H1 (cell line): Measurements from ENCODE around the gene SH2D4B. TPM values are rescaled to one million over a fixed set of nuclear protein-coding genes. Genes with fewer than 3 reads are reported as not detected.

Source experiments
- CTCF ChIA-PET: fragments of 300-600 bp; sonication (Branson Sonifier 250); formaldehyde crosslinking; loops from one replicate; lab custom pipeline; 2021; ENCODE audit not compliant: partially characterized antibody; lab: Charles Lee
- POLR2A ChIA-PET: fragments of 300-600 bp; sonication (Branson Sonifier 250); formaldehyde crosslinking; loops from one replicate; lab custom pipeline; 2021; ENCODE audit warnings: inconsistent platforms; ENCODE audit not compliant: partially characterized antibody; lab: Charles Lee
- DNase-seq, 2 experiments: peaks; one replicate each; pipeline versions ENCODE4 v3.0.0 to v3.0.0-alpha.2; 2010 to 2022; ENCODE audit warnings: low spot score in 2 of 2, low read depth in 1 of 2, mixed read lengths in 1 of 2
- FAIRE-seq: peaks from 2 replicates; lab custom pipeline; 2011; peaks lifted over from hg19 to GRCh38; lab: Jason Lieb, UNC
- H2AFZ ChIP-seq: 2 replicates; pipeline ENCODE4 v1.8.1; 2012; ENCODE audit warnings: low read length, inconsistent platforms
- H2AK5ac ChIP-seq: 2 replicates; pipeline ENCODE4 v1.6.1; 2013; ENCODE audit warnings: low read depth, low read length
- H2BK120ac ChIP-seq: replicated peaks from 2 replicates; pipeline ENCODE3; 2013; ENCODE audit warnings: low read depth, low read length, inconsistent platforms
- H2BK12ac ChIP-seq: 2 replicates; pipeline ENCODE4 v1.6.1; 2013; ENCODE audit warnings: low read depth, low read length
- H2BK15ac ChIP-seq: 2 replicates; pipeline ENCODE4 v1.6.1; 2013; ENCODE audit warnings: low read length
- H2BK20ac ChIP-seq: 2 replicates; pipeline ENCODE4 v1.6.1; 2013; ENCODE audit warnings: low read length
- H2BK5ac ChIP-seq: 2 replicates; pipeline ENCODE4 v1.6.1; 2013; ENCODE audit warnings: low read depth, low read length
- H3K14ac ChIP-seq: 2 replicates; pipeline ENCODE4 v1.6.1; 2013; ENCODE audit warnings: inconsistent platforms; ENCODE audit not compliant: insufficient read length
- H3K18ac ChIP-seq: 2 replicates; pipeline ENCODE4 v1.6.1; 2013; ENCODE audit warnings: low read length; ENCODE audit errors: extremely low read depth
- H3K23ac ChIP-seq: 2 replicates; pipeline ENCODE4 v1.6.1; 2013; ENCODE audit warnings: inconsistent platforms; ENCODE audit not compliant: insufficient read length
- H3K23me2 ChIP-seq: 2 replicates; pipeline ENCODE4 v1.6.1; 2013; ENCODE audit warnings: low read depth, low read length
- H3K27ac ChIP-seq: 2 replicates; pipeline ENCODE4 v1.6.1; 2011; ENCODE audit warnings: low read depth, low read length, inconsistent platforms
- H3K27me3 ChIP-seq, 4 experiments: replicated peaks in 1 of 4; 1 replicate in 1 of 4; 2 replicates in 3 of 4; pipeline versions ENCODE4 v1.6.1 to v1.8.1; 2011 to 2013; ENCODE audit warnings: low read length in 3 of 4, mild to moderate bottlenecking in 3 of 4, inconsistent platforms in 2 of 4, mixed read lengths in 2 of 4, moderate library complexity in 1 of 4; ENCODE audit not compliant: control insufficient read depth in 3 of 4, insufficient read depth in 3 of 4; ENCODE audit errors: extremely low read depth in 1 of 4
- H3K36me3 ChIP-seq, 4 experiments: 2 replicates each; pipeline versions ENCODE4 v1.6.1 to v1.8.1; 2011 to 2013; ENCODE audit warnings: mild to moderate bottlenecking in 4 of 4, low read length in 3 of 4, moderate library complexity in 2 of 4, control low read depth in 1 of 4, inconsistent platforms in 1 of 4; ENCODE audit not compliant: insufficient read depth in 4 of 4, control insufficient read depth in 2 of 4
- H3K4ac ChIP-seq: replicated peaks from 2 replicates; pipeline ENCODE3; 2013; ENCODE audit warnings: low read length, low read depth, mixed read lengths, inconsistent platforms; ENCODE audit not compliant: insufficient read length
- H3K4me1 ChIP-seq, 4 experiments: replicated peaks in 1 of 4; 1 replicate in 1 of 4; 2 replicates in 3 of 4; pipeline versions ENCODE4 v1.6.1 to v1.8.1; 2011 to 2013; ENCODE audit warnings: low read length in 3 of 4, inconsistent platforms in 2 of 4, mixed read lengths in 1 of 4; ENCODE audit not compliant: insufficient read depth in 4 of 4, control insufficient read depth in 3 of 4
- H3K4me2 ChIP-seq, 2 experiments: 2 replicates each; pipeline versions ENCODE4 v1.6.1 to v1.8.1; 2011 to 2013; ENCODE audit warnings: low read depth in 2 of 2, low read length in 2 of 2, control low read depth in 1 of 2, inconsistent platforms in 1 of 2, mild to moderate bottlenecking in 1 of 2; ENCODE audit not compliant: insufficient read depth in 1 of 2
- H3K4me3 ChIP-seq, 4 experiments: fragments of 200-600, 300-600 bp in 1 of 4; sonication (generic), shearing (Covaris generic), sonication (Bioruptor Twin) in 1 of 4; 2 replicates each; pipeline versions ENCODE4 v1.5.1 to v1.8.1; 2011 to 2016; ENCODE audit warnings: low read length in 4 of 4, low read depth in 3 of 4, control low read depth in 2 of 4, inconsistent platforms in 2 of 4, mild to moderate bottlenecking in 2 of 4, mixed read lengths in 1 of 4, moderate library complexity in 1 of 4; ENCODE audit not compliant: insufficient read depth in 2 of 4; ENCODE audit errors: extremely low read depth in 1 of 4
- H3K56ac ChIP-seq: replicated peaks from 2 replicates; pipeline ENCODE3; 2013; ENCODE audit warnings: low read depth, mild to moderate bottlenecking, mixed read lengths, low read length, inconsistent platforms; ENCODE audit not compliant: insufficient read length
- H3K79me1 ChIP-seq: 2 replicates; pipeline ENCODE4 v1.6.1; 2013; ENCODE audit warnings: low read depth, low read length, control low read depth
- H3K79me2 ChIP-seq, 2 experiments: 2 replicates each; pipeline versions ENCODE4 v1.6.1 to v1.8.1; 2012 to 2013; ENCODE audit warnings: low read length in 2 of 2, mild to moderate bottlenecking in 2 of 2, inconsistent platforms in 1 of 2; ENCODE audit not compliant: insufficient read depth in 2 of 2, control insufficient read depth in 1 of 2
- H3K9ac ChIP-seq, 4 experiments: replicated peaks in 1 of 4; 1 replicate in 1 of 4; 2 replicates in 3 of 4; pipeline versions ENCODE4 v1.6.1 to v1.8.1; 2011 to 2013; ENCODE audit warnings: low read depth in 3 of 4, low read length in 3 of 4, control low read depth in 2 of 4, mild to moderate bottlenecking in 2 of 4, moderate library complexity in 2 of 4, inconsistent platforms in 1 of 4; ENCODE audit errors: extremely low read depth in 1 of 4
- H3K9me3 ChIP-seq, 2 experiments: 2 replicates each; pipeline versions ENCODE4 v1.6.1 to v1.8.1; 2012 to 2013; ENCODE audit warnings: mild to moderate bottlenecking in 2 of 2, moderate library complexity in 2 of 2, control low read depth in 1 of 2, inconsistent platforms in 1 of 2, low read depth in 1 of 2, low read length in 1 of 2, mixed read lengths in 1 of 2; ENCODE audit not compliant: insufficient read depth in 2 of 2
- H4K20me1 ChIP-seq, 2 experiments: replicated peaks in 1 of 2; 2 replicates each; pipeline versions ENCODE3 to v1.8.1; 2011 to 2013; ENCODE audit warnings: inconsistent platforms in 2 of 2, low read length in 2 of 2, mild to moderate bottlenecking in 1 of 2; ENCODE audit not compliant: insufficient read depth in 2 of 2, control insufficient read depth in 1 of 2
- H4K5ac ChIP-seq: 2 replicates; pipeline ENCODE4 v1.6.1; 2013; ENCODE audit warnings: low read length, low read depth, mixed read lengths, inconsistent platforms; ENCODE audit not compliant: insufficient read length
- H4K8ac ChIP-seq: 2 replicates; pipeline ENCODE4 v1.8.0; 2013; ENCODE audit warnings: mild to moderate bottlenecking, moderate library complexity, low read length, inconsistent platforms; ENCODE audit not compliant: insufficient read depth; ENCODE audit errors: extremely low read depth
- H4K91ac ChIP-seq: replicated peaks from 2 replicates; pipeline ENCODE3; 2013; ENCODE audit warnings: low read length, mixed read lengths, inconsistent platforms; ENCODE audit not compliant: insufficient read length
- ASH2L ChIP-seq: fragments of 200-600, 300-600 bp; sonication (generic); IDR thresholded peaks from one replicate; pipeline ENCODE4 v1.7.1; 2017; ENCODE audit warnings: low read length
- ATF3 ChIP-seq: IDR thresholded peaks from 2 replicates; pipeline ENCODE4 v1.6.1; 2011; ENCODE audit warnings: low read depth, mild to moderate bottlenecking, low read length; ENCODE audit not compliant: insufficient read depth
- EP300 ChIP-seq, 2 experiments: IDR thresholded peaks; 1 replicate in 1 of 2; 2 replicates in 1 of 2; pipeline ENCODE4 v1.6.1; 2011 to 2012; ENCODE audit warnings: low read depth in 2 of 2, low read length in 2 of 2, mild to moderate bottlenecking in 2 of 2, borderline replicate concordance in 1 of 2, inconsistent platforms in 1 of 2, moderate library complexity in 1 of 2
- KDM5A ChIP-seq: fragments of 200-600 bp; IDR thresholded peaks from 2 replicates; pipeline ENCODE4 v1.7.1; 2012; ENCODE audit warnings: mild to moderate bottlenecking, low read length, inconsistent platforms, mixed read lengths
- MAX ChIP-seq: IDR thresholded peaks from 2 replicates; pipeline ENCODE4 v1.6.1; 2012; ENCODE audit warnings: inconsistent platforms
- NANOG ChIP-seq: IDR thresholded peaks from 2 replicates; pipeline ENCODE4 v1.6.1; 2011; ENCODE audit warnings: low read length, low read depth, mild to moderate bottlenecking, inconsistent platforms; ENCODE audit not compliant: insufficient read depth, poor library complexity, severe bottlenecking
- RAD21 ChIP-seq, 2 experiments: IDR thresholded peaks in 1 of 2; conservative IDR thresholded peaks in 1 of 2; 2 replicates each; pipeline ENCODE4 v1.6.1; 2011; ENCODE audit warnings: low read depth in 2 of 2, low read length in 2 of 2, improper control_type of control experiment in 1 of 2, inconsistent platforms in 1 of 2, mild to moderate bottlenecking in 1 of 2, moderate library complexity in 1 of 2
- SAP30 ChIP-seq: fragments of 300-600 bp; sonication (generic); IDR thresholded peaks from 2 replicates; pipeline ENCODE4 v1.7.1; 2012; ENCODE audit warnings: low read length, moderate library complexity, mild to moderate bottlenecking, inconsistent platforms; ENCODE audit not compliant: insufficient read depth, insufficient replicate concordance
- SIN3A ChIP-seq, 2 experiments: IDR thresholded peaks in 1 of 2; conservative IDR thresholded peaks in 1 of 2; 2 replicates each; pipeline ENCODE4 v1.6.1; 2011 to 2012; ENCODE audit warnings: low read length in 2 of 2, improper control_type of control experiment in 1 of 2, low read depth in 1 of 2, mild to moderate bottlenecking in 1 of 2
- SUZ12 ChIP-seq: fragments of 200-600 bp; sonication (generic); IDR thresholded peaks from 2 replicates; pipeline ENCODE4 v1.6.1; 2012; ENCODE audit warnings: mild to moderate bottlenecking, inconsistent platforms, low read length, moderate library complexity, mixed read lengths
- TEAD4 ChIP-seq: IDR thresholded peaks from 2 replicates; pipeline ENCODE4 v1.6.1; 2012; ENCODE audit warnings: low read depth, low read length, inconsistent platforms, mixed read lengths
- WGBS, 2 experiments: shearing (Covaris generic) in 1 of 2; methylation state at CpG; one replicate each; pipeline versions ENCODE4 v1.1.6 to v1.1.7; 2013 to 2015; ENCODE audit warnings: low lambda C conversion rate in 2 of 2, mixed read lengths in 2 of 2, inconsistent platforms in 1 of 2, low coverage in 1 of 2, missing lambda C conversion rate in 1 of 2; ENCODE audit not compliant: insufficient replicate concordance in 2 of 2, insufficient coverage in 1 of 2, insufficient read length in 1 of 2; ENCODE audit errors: extremely low coverage in 1 of 2, missing lambda C conversion rate in 1 of 2; 5-methylcytosine and 5-hydroxymethylcytosine counted together
- polyA plus RNA-seq, 7 experiments: library from polyadenylated mRNA; depleted of rRNA in 3 of 7; stranded (reverse) in 5 of 7; unstranded in 2 of 7; fragments of >200 nt in 5 of 7; fragments of 200-250 nt in 2 of 7; gene quantifications; 1 replicate in 5 of 7; 2 replicates in 1 of 7; 4 replicates in 1 of 7; pipeline versions ENCODE4 v1.2.1 to v1.2.3, GENCODE V29; 2011 to 2013; ENCODE audit warnings: missing spikeins in 2 of 7, mixed read lengths in 2 of 7
- total RNA-seq: library from RNA; stranded (reverse); fragmentation: NEBNext Ultra II Directional; extraction: Animal tissue kit (Norgen Biotek cat#: 25700); gene quantifications from 2 replicates; pipeline ENCODE4 v1.2.1, GENCODE V29; 2021

SH2D4B gene
- total and polyA plus RNA-seq, 2 of the 8 experiments (the other 6 are each of a cell fraction or from before 2014, with no cell fraction given): 0.06 to 0.13 TPM

- no peaks in the 10 kb centered on the region for H3K79me2 ChIP-seq
- no peak overlapping the region for H3K56ac ChIP-seq
- no peak overlapping the region for H3K27ac ChIP-seq
- no peaks in the 10 kb centered on the region for H3K23me2 ChIP-seq
- CTCF ChIA-PET: interaction anchor here (1.0 to 2.3 kb wide), 2 partner anchors 22 to 25 kb away, joined by 4 to 10 read pairs; no protein-coding TSS in a partner anchor
- H3K14ac ChIP-seq: no peak overlapping the region
- H2BK15ac ChIP-seq: no peak overlapping the region
- no peak overlapping the region for H3K9ac ChIP-seq
- no peak overlapping the region for H2BK120ac ChIP-seq
- no peak overlapping the region for H3K4me2 ChIP-seq
- POLR2A ChIA-PET: no interaction called here
- no peak overlapping the region for H2AK5ac ChIP-seq
- no peak overlapping the region for H2BK20ac ChIP-seq
- H4K8ac ChIP-seq: no peak overlapping the region
- H3K27me3 ChIP-seq: no peaks in the 10 kb centered on the region
- H3K79me1 ChIP-seq: no peaks in the 10 kb centered on the region
- H4K5ac ChIP-seq: no peak overlapping the region
- WGBS, 2 experiments: 81% methylated on average over 3 of the region's 3 CpGs; no CpG with 5 or more reads in 1 of the 2 experiments
- H2AFZ ChIP-seq: no peak overlapping the region
- H2BK5ac ChIP-seq: no peak overlapping the region
- H4K20me1 ChIP-seq: no peaks in the 10 kb centered on the region
- no peak overlapping the region for H3K23ac ChIP-seq
- no peak overlapping the region for H3K4me3 ChIP-seq
- H3K18ac ChIP-seq: no peak overlapping the region
- DNase-seq (no peak), FAIRE-seq (no peak)
- H3K4me1 ChIP-seq: no peaks in the 10 kb centered on the region
- no peaks in the 10 kb centered on the region for H3K36me3 ChIP-seq
- no peak overlapping the region for H4K91ac ChIP-seq
- no peak overlapping the region for H2BK12ac ChIP-seq
- no peak overlapping the region for H3K4ac ChIP-seq
- H3K9me3 ChIP-seq: 0 out of 4 replicates have a peak, but pooled peaks cover 2 to 5% of the 10 kb centered on the region in 2 experiments
- TF ChIP-seq SIN3A (conservative IDR thresholded peaks at IDR 0.05 in 1 of 2, IDR thresholded peaks at IDR 0.05 in 1 of 2; ENCODE audit: low read depth in 1 of 2, low read length in 2 of 2) (no peak), ASH2L (no peak), MAX (no peak), NANOG (no peak), EP300 (IDR thresholded peaks at IDR 0.05; ENCODE audit: borderline replicate concordance in 1 of 2, low read depth in 2 of 2, low read length in 2 of 2) (no peak), SUZ12 (no peak), RAD21 (IDR thresholded peaks at IDR 0.05 in 1 of 2, conservative IDR thresholded peaks at IDR 0.05 in 1 of 2; ENCODE audit: low read depth in 2 of 2, low read length in 2 of 2) (no peak), ATF3 (no peak), KDM5A (no peak), TEAD4 (no peak), SAP30 (no peak)
Observed at GRCh38 chr10:80622153-80622552, 84.5 kb downstream of the SH2D4B start.
